Cardiac muscle cell (in vitro differentiated cells and primary cell): ENCODE measurements around the gene ONECUT3. TPM values are rescaled to one million over a fixed set of nuclear protein-coding genes. Genes with fewer than 3 reads are reported as not detected.

Source experiments
- DNase-seq, 2 donors: peaks; one replicate each; pipeline versions ENCODE4 v3.0.0 to v3.0.0-alpha.2; 2010 to 2017; ENCODE audit warnings: low read depth in 1 of 2, low spot score in 1 of 2
- H3K27ac ChIP-seq: fragments of 200-600 bp; sonication (generic); 2 replicates; pipeline ENCODE4 v1.5.1; 2016
- H3K27me3 ChIP-seq: fragments of 200-600 bp; sonication (generic); 2 replicates; pipeline ENCODE4 v1.6.0; 2016; ENCODE audit warnings: control low read depth
- H3K36me3 ChIP-seq: fragments of 200-600 bp; sonication (generic); 2 replicates; pipeline ENCODE4 v1.5.1; 2016; ENCODE audit warnings: control low read depth
- H3K4me1 ChIP-seq: fragments of 200-600 bp; sonication (generic); 2 replicates; pipeline ENCODE4 v1.8.1; 2017; ENCODE audit warnings: low read depth, mild to moderate bottlenecking, mixed run types
- H3K4me3 ChIP-seq: fragments of 200-600 bp; sonication (generic); 2 replicates; pipeline ENCODE4 v1.5.1; 2016; ENCODE audit warnings: mild to moderate bottlenecking
- H3K9me3 ChIP-seq: fragments of 200-600 bp; sonication (generic); 2 replicates; pipeline ENCODE4 v1.5.1; 2017; ENCODE audit warnings: low read depth, mild to moderate bottlenecking, control low read depth
- polyA plus RNA-seq: library from polyadenylated mRNA; unstranded; fragments of >200 nt; fragmentation: Nextera tagmentation; extraction: Ambion mirVana; gene quantifications from 2 replicates; pipeline ENCODE4 v1.2.1, GENCODE V29; 2016
- total RNA-seq: library from RNA; depleted of rRNA; stranded (reverse); fragments of >200 nt; gene quantifications from 2 replicates; pipeline ENCODE4 v1.2.3, GENCODE V29; 2016
- TF ChIP-seq, protein P1 (sequence below): IDR thresholded peaks from 2 replicates; pipeline ENCODE4 v1.5.1; 2012; ENCODE audit warnings: low read depth, mild to moderate bottlenecking, low read length

Gene ONECUT3
- total and polyA plus RNA-seq, 2 experiments from 2014 or later: not detected

GRCh38 chr19:1807695-1808394, 54.5 kb downstream of the ONECUT3 start:
- no peak for DNase-seq
- Histone ChIP-seq H3K4me3 (no peak overlapping the region), H3K27ac (no peak overlapping the region), H3K9me3 (no peaks in the 10 kb centered on the region), H3K27me3 (no peaks in the 10 kb centered on the region), H3K36me3 (no peaks in the 10 kb centered on the region), H3K4me1 (no peaks in the 10 kb centered on the region)
- TF ChIP-seq, protein P1, sequence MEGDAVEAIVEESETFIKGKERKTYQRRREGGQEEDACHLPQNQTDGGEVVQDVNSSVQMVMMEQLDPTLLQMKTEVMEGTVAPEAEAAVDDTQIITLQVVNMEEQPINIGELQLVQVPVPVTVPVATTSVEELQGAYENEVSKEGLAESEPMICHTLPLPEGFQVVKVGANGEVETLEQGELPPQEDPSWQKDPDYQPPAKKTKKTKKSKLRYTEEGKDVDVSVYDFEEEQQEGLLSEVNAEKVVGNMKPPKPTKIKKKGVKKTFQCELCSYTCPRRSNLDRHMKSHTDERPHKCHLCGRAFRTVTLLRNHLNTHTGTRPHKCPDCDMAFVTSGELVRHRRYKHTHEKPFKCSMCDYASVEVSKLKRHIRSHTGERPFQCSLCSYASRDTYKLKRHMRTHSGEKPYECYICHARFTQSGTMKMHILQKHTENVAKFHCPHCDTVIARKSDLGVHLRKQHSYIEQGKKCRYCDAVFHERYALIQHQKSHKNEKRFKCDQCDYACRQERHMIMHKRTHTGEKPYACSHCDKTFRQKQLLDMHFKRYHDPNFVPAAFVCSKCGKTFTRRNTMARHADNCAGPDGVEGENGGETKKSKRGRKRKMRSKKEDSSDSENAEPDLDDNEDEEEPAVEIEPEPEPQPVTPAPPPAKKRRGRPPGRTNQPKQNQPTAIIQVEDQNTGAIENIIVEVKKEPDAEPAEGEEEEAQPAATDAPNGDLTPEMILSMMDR: no peak

GRCh38 chr19:1808395-1808731, 55.1 kb downstream of the ONECUT3 start:
- Histone ChIP-seq H3K9me3 (no peaks in the 10 kb centered on the region), H3K27me3 (no peaks in the 10 kb centered on the region), H3K4me1 (no peaks in the 10 kb centered on the region), H3K27ac (no peak overlapping the region), H3K4me3 (no peak overlapping the region), H3K36me3 (no peaks in the 10 kb centered on the region)
- DNase-seq: no peak
- TF ChIP-seq, protein P1: no peak

GRCh38 chr19:1809678-1810077, 56.4 kb downstream of the ONECUT3 start:
- no peaks in the 10 kb centered on the region for H3K4me1 ChIP-seq
- H3K4me3 ChIP-seq: no peak overlapping the region
- H3K9me3 ChIP-seq: no peaks in the 10 kb centered on the region
- H3K27ac ChIP-seq: no peak overlapping the region
- no peaks in the 10 kb centered on the region for H3K36me3 ChIP-seq
- TF ChIP-seq, protein P1: no peak
- H3K27me3 ChIP-seq: no peaks in the 10 kb centered on the region
- no peak for DNase-seq

DNA sequence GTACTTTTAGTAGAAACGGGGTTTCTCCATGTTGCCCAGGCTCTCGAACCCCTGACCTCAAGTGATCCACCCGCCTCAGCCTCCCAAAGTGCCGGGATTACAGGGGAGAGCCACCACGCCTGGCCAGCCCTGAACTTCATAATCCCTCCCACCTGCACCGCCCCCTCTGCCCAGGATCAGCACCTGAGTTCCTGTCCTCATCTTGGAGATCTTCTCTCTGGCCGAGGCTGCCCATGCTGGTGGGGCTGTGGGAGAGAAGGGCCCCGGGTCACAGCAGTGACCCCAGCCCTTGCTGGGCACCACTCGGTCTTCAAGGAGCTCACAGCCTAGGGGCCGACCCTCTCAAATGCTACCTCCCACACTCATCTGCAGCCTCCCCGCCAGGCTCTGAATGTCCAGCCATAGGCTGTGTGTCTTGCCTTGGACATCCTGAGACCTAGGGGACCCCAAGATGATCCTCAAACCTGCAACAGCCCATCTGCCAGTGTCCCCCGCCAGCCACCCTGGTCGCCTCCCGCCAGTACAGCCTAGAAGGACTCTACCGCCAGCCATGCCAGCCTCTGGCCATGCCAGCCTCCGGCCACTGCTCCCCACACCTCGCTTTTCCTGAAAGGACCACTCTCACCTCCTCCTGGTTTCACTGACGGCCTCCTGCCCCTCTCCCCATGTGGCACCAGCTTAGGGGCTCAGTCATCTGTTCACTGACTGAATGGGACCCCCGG, 57.3 kb downstream of the ONECUT3 start:
- no peaks in the 10 kb centered on the region for H3K9me3 ChIP-seq
- H3K27ac ChIP-seq: no peak overlapping the region

GRCh38 chr19:1811472-1811894, 58.2 kb downstream of the ONECUT3 start:
- peak overlapping the region; percentile 45 for H3K4me3 ChIP-seq
- TF ChIP-seq, protein P1: no peak
- peak; percentile 14 to 29 for DNase-seq
- H3K27ac ChIP-seq: no peak overlapping the region
- no peaks in the 10 kb centered on the region for H3K9me3 ChIP-seq
- peaks cover 6% of the 10 kb centered on the region for H3K36me3 ChIP-seq
- H3K4me1 ChIP-seq: no peaks in the 10 kb centered on the region
- H3K27me3 ChIP-seq: no peaks in the 10 kb centered on the region

More for the DNA sequence above, 57.3 kb downstream of the ONECUT3 start:
- no peaks in the 10 kb centered on the region for H3K36me3 ChIP-seq
- H3K27me3 ChIP-seq: no peaks in the 10 kb centered on the region
- TF ChIP-seq, protein P1: no peak
- no peak for DNase-seq
- H3K4me1 ChIP-seq: no peaks in the 10 kb centered on the region
- no peak overlapping the region for H3K4me3 ChIP-seq
